ENCODE results near the gene RABL6. TPM values are rescaled to one million over a fixed set of nuclear protein-coding genes. Genes with fewer than 3 reads are reported as not detected.
A peak's percentile ranks its signal among the peaks of the same experiment; 100 is the strongest.
"Not testable (repeated sequence)": the region's sequence is repeated elsewhere in the genome, so short reads cannot be mapped to it uniquely, and the experiment has no call there.

The RABL6 gene
- total RNA-seq, 2 donors from 2014 or later: 48.4 to 61.7 TPM

DNA sequence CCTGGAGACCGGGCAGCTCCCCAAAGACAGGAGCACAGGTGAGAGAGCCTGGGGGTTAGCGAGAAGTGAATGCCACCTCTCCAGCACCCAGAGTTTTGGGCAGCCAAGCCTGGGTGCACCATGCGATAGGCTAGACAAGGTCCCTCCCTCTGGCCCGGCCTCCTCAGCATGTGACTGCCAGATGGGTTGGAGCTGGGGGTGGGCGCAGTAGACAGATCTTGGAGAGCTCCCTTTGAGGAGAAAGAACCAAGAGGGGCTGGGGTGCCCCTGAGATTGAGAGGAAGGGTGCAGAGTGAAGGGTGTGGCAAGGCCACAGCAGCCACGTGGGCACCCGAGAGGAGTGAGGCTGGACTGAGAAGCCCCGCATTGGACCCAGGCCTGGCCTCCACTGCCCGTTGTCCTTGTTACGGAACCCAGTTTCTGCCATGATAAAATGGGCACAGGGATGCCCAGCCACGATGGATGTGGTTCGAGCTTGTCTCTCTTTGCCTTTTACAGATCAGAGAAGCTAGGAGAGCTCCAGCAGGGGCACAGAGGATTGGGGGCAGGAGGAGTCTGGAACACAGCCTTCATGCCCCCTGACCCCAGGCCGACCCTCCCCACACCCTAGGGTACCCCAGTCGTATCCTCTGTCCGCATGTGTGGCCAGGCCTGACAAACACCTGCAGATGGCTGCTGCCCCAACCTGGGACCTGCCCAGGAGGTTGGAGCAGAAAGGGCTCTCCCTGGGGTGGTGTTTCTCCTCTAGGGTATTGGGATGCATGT lies 15.2 kb upstream of the RABL6 start:
- Histone ChIP-seq H3K27ac (peak overlapping the region in 1 of 2 donors; percentile 98), H3K36me3 (no peaks in the 10 kb centered on the region), H3K4me3 (peak overlapping the region in 1 of 2 donors; percentile 85), H3K27me3 (no peaks in the 10 kb centered on the region), H3K9me3 (no peaks in the 10 kb centered on the region), H3K4me1 (peaks cover 0 to 69% of the 10 kb centered on the region in 2 donors)
- TF ChIP-seq, protein P1, sequence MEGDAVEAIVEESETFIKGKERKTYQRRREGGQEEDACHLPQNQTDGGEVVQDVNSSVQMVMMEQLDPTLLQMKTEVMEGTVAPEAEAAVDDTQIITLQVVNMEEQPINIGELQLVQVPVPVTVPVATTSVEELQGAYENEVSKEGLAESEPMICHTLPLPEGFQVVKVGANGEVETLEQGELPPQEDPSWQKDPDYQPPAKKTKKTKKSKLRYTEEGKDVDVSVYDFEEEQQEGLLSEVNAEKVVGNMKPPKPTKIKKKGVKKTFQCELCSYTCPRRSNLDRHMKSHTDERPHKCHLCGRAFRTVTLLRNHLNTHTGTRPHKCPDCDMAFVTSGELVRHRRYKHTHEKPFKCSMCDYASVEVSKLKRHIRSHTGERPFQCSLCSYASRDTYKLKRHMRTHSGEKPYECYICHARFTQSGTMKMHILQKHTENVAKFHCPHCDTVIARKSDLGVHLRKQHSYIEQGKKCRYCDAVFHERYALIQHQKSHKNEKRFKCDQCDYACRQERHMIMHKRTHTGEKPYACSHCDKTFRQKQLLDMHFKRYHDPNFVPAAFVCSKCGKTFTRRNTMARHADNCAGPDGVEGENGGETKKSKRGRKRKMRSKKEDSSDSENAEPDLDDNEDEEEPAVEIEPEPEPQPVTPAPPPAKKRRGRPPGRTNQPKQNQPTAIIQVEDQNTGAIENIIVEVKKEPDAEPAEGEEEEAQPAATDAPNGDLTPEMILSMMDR (IDR thresholded peaks at IDR 0.05): no peak
- DNase-seq (ENCODE audit: low spot score): no peak

GRCh38 chr9:136793086-136793946 lies 14.4 kb upstream of the RABL6 start:
- no peak for DNase-seq (ENCODE audit: low spot score)

GRCh38 chr9:136794281-136794999 lies 13.3 kb upstream of the RABL6 start:
- Histone ChIP-seq H3K27ac (no peak overlapping the region), H3K4me3 (no peak overlapping the region), H3K9me3 (no peaks in the 10 kb centered on the region), H3K4me1 (peaks cover 0 to 62% of the 10 kb centered on the region in 2 donors), H3K36me3 (no peaks in the 10 kb centered on the region), H3K27me3 (peaks cover 0 to 3% of the 10 kb centered on the region in 2 donors)
- TF ChIP-seq, protein P1 (IDR thresholded peaks at IDR 0.05): no peak
- no peak for DNase-seq (ENCODE audit: low spot score)

More at GRCh38 chr9:136793086-136793946, 14.4 kb upstream of the RABL6 start:
- Histone ChIP-seq H3K9me3 (no peaks in the 10 kb centered on the region), H3K27ac (no peak overlapping the region), H3K4me1 (peaks cover 0 to 65% of the 10 kb centered on the region in 2 donors), H3K36me3 (no peaks in the 10 kb centered on the region), H3K27me3 (no peaks in the 10 kb centered on the region), H3K4me3 (no peak overlapping the region)
- TF ChIP-seq, protein P1 (IDR thresholded peaks at IDR 0.05): no peak

DNA sequence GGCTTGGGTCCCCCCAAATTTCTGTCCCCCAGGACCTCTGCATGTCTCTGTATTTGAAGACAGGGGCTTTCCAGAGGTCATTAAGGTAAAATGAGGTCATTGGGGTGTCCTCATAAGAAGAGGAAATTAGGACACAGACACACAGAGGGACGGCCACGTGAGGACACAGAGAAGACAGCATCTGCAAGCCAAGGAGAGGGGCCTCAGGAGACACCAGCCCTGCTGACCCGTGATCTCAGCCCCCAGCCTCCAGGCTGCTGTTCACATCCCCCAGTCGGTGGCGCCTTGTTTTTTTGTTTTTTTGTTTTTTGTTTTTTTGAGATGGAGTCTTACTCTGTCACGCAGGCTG lies 12.8 kb upstream of the RABL6 start:
- no peak overlapping the region for H3K27ac ChIP-seq
- H3K4me3 ChIP-seq: no peak overlapping the region
- peaks cover 0 to 7% of the 10 kb centered on the region in 2 donors for H3K27me3 ChIP-seq
- TF ChIP-seq, protein P1 (IDR thresholded peaks at IDR 0.05): no peak
- peaks cover 0 to 62% of the 10 kb centered on the region in 2 donors for H3K4me1 ChIP-seq
- H3K9me3 ChIP-seq: no peaks in the 10 kb centered on the region
- no peaks in the 10 kb centered on the region for H3K36me3 ChIP-seq
- no peak for DNase-seq (ENCODE audit: low spot score)

DNA sequence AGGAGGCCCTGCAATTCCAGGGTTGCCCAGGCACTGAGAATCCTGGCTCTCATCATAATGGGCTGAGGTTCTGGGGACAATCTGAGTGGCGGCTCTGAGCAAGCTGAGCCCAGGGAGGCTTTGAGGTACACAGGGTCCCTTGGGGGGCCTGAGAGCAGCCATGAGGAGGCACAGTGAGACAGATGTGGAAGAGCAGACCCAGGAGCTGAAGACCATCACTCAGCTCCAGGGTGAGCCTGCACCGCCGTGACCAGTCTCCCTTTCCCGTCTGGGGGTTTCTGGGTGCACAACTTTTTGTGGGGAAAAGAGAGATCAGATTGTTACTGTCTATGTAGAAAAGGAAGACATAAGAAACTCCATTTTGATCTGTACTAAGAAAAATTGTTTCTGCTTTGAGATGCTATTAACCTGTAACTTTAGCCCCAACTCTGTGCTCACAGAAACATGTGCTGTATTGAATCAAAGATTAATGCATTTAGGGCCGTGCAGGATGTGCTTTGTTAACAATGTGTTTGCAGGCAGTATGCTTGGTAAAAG lies 11.4 kb upstream of the RABL6 start, which contains the start of gene CCDC183:
Gene CCDC183 (plus strand): TSS at position 101 of the 537 bp plus-strand sequence. CDS start 60 bp downstream, at position 161.
- H3K27me3 ChIP-seq: peaks cover 0 to 7% of the 10 kb centered on the region in 2 donors
- H3K27ac ChIP-seq: peak within 1 kb of the TSS; percentile 6 to 53
- H3K36me3 ChIP-seq: no peaks in the 10 kb centered on the region
- H3K4me3 ChIP-seq: no peak within 1 kb of the TSS
- peaks cover 0 to 69% of the 10 kb centered on the region in 2 donors for H3K4me1 ChIP-seq
- DNase-seq (ENCODE audit: low spot score): no peak
- TF ChIP-seq, protein P1 (IDR thresholded peaks at IDR 0.05): no peak
- H3K9me3 ChIP-seq: no peaks in the 10 kb centered on the region

- H3K36me3 ChIP-seq; DNase-seq (ENCODE audit: low spot score); H3K4me3 ChIP-seq; H3K27me3 ChIP-seq; H3K9me3 ChIP-seq: not testable (repeated sequence)
- H3K27ac ChIP-seq: peak overlapping the region; percentile 6 to 53
- H3K4me1 ChIP-seq: peaks cover 0 to 67% of the 10 kb centered on the region in 2 donors
Measured at GRCh38 chr9:136796775-136797347, 10.9 kb upstream of the RABL6 start.

All from right atrium auricular region (tissue), 2 donors.